Mesenchymal stem cell (in vitro differentiated cells and primary cell): ENCODE data around the gene PSME4.

Source experiments
- DNase-seq: peaks from one replicate; pipeline ENCODE4 v3.0.0-alpha.2; 2013
- H2AFZ ChIP-seq: one replicate; pipeline ENCODE4 v1.6.1; 2013; ENCODE audit warnings: low read depth, mild to moderate bottlenecking, control low read depth, inconsistent platforms, low read length, moderate library complexity
- H2AK5ac ChIP-seq: 2 replicates; pipeline ENCODE4 v1.6.1; 2013; ENCODE audit warnings: low read length, moderate library complexity, mild to moderate bottlenecking, inconsistent platforms; ENCODE audit not compliant: severe bottlenecking
- H2BK120ac ChIP-seq: one replicate; pipeline ENCODE4 v1.6.1; 2013; ENCODE audit warnings: low read depth, mild to moderate bottlenecking, inconsistent platforms, low read length, moderate library complexity
- H2BK12ac ChIP-seq, 2 experiments: one replicate each; pipeline ENCODE4 v1.6.1; 2013; ENCODE audit warnings: inconsistent platforms in 2 of 2, low read length in 2 of 2, mild to moderate bottlenecking in 2 of 2, moderate library complexity in 2 of 2, control low read depth in 1 of 2
- H2BK15ac ChIP-seq: one replicate; pipeline ENCODE4 v1.6.1; 2013; ENCODE audit warnings: mild to moderate bottlenecking, low read depth, inconsistent platforms; ENCODE audit not compliant: poor library complexity, severe bottlenecking
- H2BK5ac ChIP-seq: 2 replicates; pipeline ENCODE4 v1.6.1; 2013; ENCODE audit warnings: low read depth, mild to moderate bottlenecking, low read length, control low read depth, inconsistent platforms; ENCODE audit not compliant: poor library complexity, severe bottlenecking
- H3K14ac ChIP-seq, 2 experiments: one replicate each; pipeline ENCODE4 v1.6.1; 2013; ENCODE audit warnings: inconsistent platforms in 2 of 2, low read length in 2 of 2, control low read depth in 1 of 2, mild to moderate bottlenecking in 1 of 2, moderate library complexity in 1 of 2
- H3K18ac ChIP-seq, 2 experiments: one replicate each; pipeline ENCODE4 v1.6.1; 2013; ENCODE audit warnings: inconsistent platforms in 2 of 2, low read length in 2 of 2, control low read depth in 1 of 2, low read depth in 1 of 2, mild to moderate bottlenecking in 1 of 2
- H3K23ac ChIP-seq, 2 experiments: one replicate each; pipeline ENCODE4 v1.6.1; 2013; ENCODE audit warnings: inconsistent platforms in 2 of 2, low read length in 2 of 2, mild to moderate bottlenecking in 2 of 2, moderate library complexity in 2 of 2, control low read depth in 1 of 2
- H3K27ac ChIP-seq: 2 replicates; pipeline ENCODE4 v1.5.1; 2013; ENCODE audit warnings: mild to moderate bottlenecking, moderate library complexity, low read length, control low read depth, inconsistent platforms; ENCODE audit not compliant: poor library complexity, severe bottlenecking
- H3K27me3 ChIP-seq, 2 experiments: 2 replicates each; pipeline versions ENCODE4 v1.6.1 to v1.7.0; 2013; ENCODE audit warnings: low read length in 2 of 2, mild to moderate bottlenecking in 2 of 2, moderate library complexity in 2 of 2, control low read depth in 1 of 2, inconsistent platforms in 1 of 2; ENCODE audit not compliant: control insufficient read depth in 1 of 2, insufficient read depth in 1 of 2
- H3K36me3 ChIP-seq, 2 experiments: 2 replicates each; pipeline versions ENCODE4 v1.6.1 to v1.7.0; 2013; ENCODE audit warnings: low read length in 2 of 2, control low read depth in 1 of 2, inconsistent platforms in 1 of 2, low read depth in 1 of 2, mild to moderate bottlenecking in 1 of 2; ENCODE audit not compliant: insufficient read depth in 2 of 2, control insufficient read depth in 1 of 2
- H3K4ac ChIP-seq, 2 experiments: one replicate each; pipeline ENCODE4 v1.6.1; 2013; ENCODE audit warnings: inconsistent platforms in 2 of 2, low read length in 2 of 2, mild to moderate bottlenecking in 2 of 2, moderate library complexity in 2 of 2, control low read depth in 1 of 2, low read depth in 1 of 2
- H3K4me1 ChIP-seq: 2 replicates; pipeline ENCODE4 v1.6.1; 2013; ENCODE audit warnings: low read depth, low read length, control low read depth; ENCODE audit not compliant: control insufficient read depth, insufficient read depth
- H3K4me2 ChIP-seq: 2 replicates; pipeline ENCODE4 v1.6.1; 2013; ENCODE audit warnings: low read length, mild to moderate bottlenecking, inconsistent platforms; ENCODE audit not compliant: poor library complexity, severe bottlenecking
- H3K4me3 ChIP-seq, 2 experiments: 2 replicates each; pipeline versions ENCODE4 v1.5.1 to v1.7.0; 2013; ENCODE audit warnings: low read length in 2 of 2, mild to moderate bottlenecking in 2 of 2, control low read depth in 1 of 2, low read depth in 1 of 2; ENCODE audit not compliant: insufficient read depth in 1 of 2
- H3K79me1 ChIP-seq: replicated peaks from 2 replicates; pipeline ENCODE4 v1.6.1; 2013; ENCODE audit warnings: mild to moderate bottlenecking, control low read depth, low read length, inconsistent platforms; ENCODE audit not compliant: poor library complexity, severe bottlenecking
- H3K9ac ChIP-seq: 2 replicates; pipeline ENCODE4 v1.7.0; 2013; ENCODE audit warnings: mild to moderate bottlenecking, low read length, moderate library complexity
- H3K9me3 ChIP-seq: 2 replicates; pipeline ENCODE4 v1.7.0; 2013; ENCODE audit warnings: mild to moderate bottlenecking, low read length; ENCODE audit not compliant: control insufficient read depth
- H4K8ac ChIP-seq: one replicate; pipeline ENCODE4 v1.6.1; 2013; ENCODE audit warnings: inconsistent platforms, mild to moderate bottlenecking, low read length, moderate library complexity
- H4K91ac ChIP-seq: one replicate; pipeline ENCODE4 v1.6.1; 2013; ENCODE audit warnings: mild to moderate bottlenecking, low read length, inconsistent platforms
- WGBS: methylation state at CpG from one replicate; pipeline ENCODE4 v1.1.7; 2013; ENCODE audit warnings: mixed read lengths; 5-methylcytosine and 5-hydroxymethylcytosine counted together

Gene PSME4

DNA sequence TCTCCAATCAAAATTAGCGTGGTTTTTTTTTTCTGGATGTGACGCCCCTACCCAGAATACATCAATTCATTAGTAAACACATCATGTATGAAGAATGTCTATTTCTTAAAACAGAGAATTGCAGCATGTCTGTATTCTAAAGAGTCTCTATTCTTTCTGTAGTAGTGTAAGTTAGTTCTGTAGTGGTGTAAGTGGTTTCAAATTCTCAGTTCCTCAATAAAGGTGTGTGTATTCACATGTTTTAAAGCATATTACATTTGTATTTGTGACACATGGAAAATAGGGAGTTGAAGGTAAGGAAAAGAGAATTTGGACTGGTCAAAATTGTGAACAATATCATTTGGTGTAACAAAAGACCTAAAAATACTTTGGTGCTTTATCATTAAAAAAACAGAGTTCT, 103.0 kb downstream of the PSME4 start:
- no peak overlapping the region for H3K4ac ChIP-seq
- 100% methylated on average over 1 of the region's 2 CpGs for WGBS
- no peak overlapping the region for H3K9ac ChIP-seq
- H3K14ac ChIP-seq, result no peak overlapping the region
- H3K36me3 ChIP-seq, result peaks cover 9 to 85% of the 10 kb centered on the region in 2 experiments
- no peak overlapping the region for H2AK5ac ChIP-seq
- no peaks in the 10 kb centered on the region for H3K4me1 ChIP-seq
- H3K4me3 ChIP-seq, result no peak overlapping the region
- H4K91ac ChIP-seq, result no peak overlapping the region
- H3K27ac ChIP-seq, result no peak overlapping the region
- no peak overlapping the region for H2BK5ac ChIP-seq
- H3K79me1 ChIP-seq, result peaks cover 10% of the 10 kb centered on the region
- H3K9me3 ChIP-seq, result no peaks in the 10 kb centered on the region
- H3K23ac ChIP-seq, result no peak overlapping the region
- no peak for DNase-seq
- no peak overlapping the region for H4K8ac ChIP-seq
- H2AFZ ChIP-seq, result no peak overlapping the region
- H2BK12ac ChIP-seq, result no peak overlapping the region
- H3K18ac ChIP-seq, result no peak overlapping the region
- no peak overlapping the region for H2BK120ac ChIP-seq
- H2BK15ac ChIP-seq, result no peak overlapping the region
- H3K4me2 ChIP-seq, result no peak overlapping the region
- H3K27me3 ChIP-seq, result no peaks in the 10 kb centered on the region

DNA sequence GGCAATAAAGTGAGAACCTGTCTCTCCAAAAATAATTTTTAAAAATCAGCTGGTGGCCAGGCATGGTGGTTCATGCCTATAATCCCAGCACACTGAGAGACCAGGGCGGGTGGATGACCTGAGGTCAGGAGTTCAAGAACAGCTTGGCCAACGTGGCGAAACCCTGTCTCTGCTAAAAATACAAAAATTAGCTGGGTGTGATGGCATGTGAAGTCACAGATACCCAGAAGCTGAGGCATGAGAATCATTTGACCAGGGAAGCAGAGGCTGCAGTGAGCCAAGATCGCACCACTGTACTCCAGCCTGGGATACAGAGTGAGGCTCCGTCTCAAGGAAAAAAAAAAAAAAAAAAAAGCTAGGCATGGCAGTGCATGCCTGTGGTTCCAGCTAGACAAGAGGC, 103.6 kb downstream of the PSME4 start:
- no peak overlapping the region for H2AK5ac ChIP-seq
- H2BK15ac ChIP-seq, result no peak overlapping the region
- H2AFZ ChIP-seq, result no peak overlapping the region
- no peak overlapping the region for H4K91ac ChIP-seq
- H3K18ac ChIP-seq, result no peak overlapping the region
- no peak for DNase-seq
- no peak overlapping the region for H2BK5ac ChIP-seq
- H3K14ac ChIP-seq, result no peak overlapping the region
- no peak overlapping the region for H3K4me2 ChIP-seq
- no peak overlapping the region for H3K9ac ChIP-seq
- H4K8ac ChIP-seq, result no peak overlapping the region
- H3K27me3 ChIP-seq, result no peaks in the 10 kb centered on the region
- H3K36me3 ChIP-seq, result peaks cover 9 to 82% of the 10 kb centered on the region in 2 experiments
- no peak overlapping the region for H2BK12ac ChIP-seq
- H3K23ac ChIP-seq, result no peak overlapping the region
- no peaks in the 10 kb centered on the region for H3K4me1 ChIP-seq
- 97% methylated on average over 5 of the region's 5 CpGs for WGBS
- H3K79me1 ChIP-seq, result peaks cover 10% of the 10 kb centered on the region
- H3K4me3 ChIP-seq, result no peak overlapping the region
- H3K27ac ChIP-seq, result no peak overlapping the region
- no peak overlapping the region for H3K4ac ChIP-seq
- H3K9me3 ChIP-seq, result no peaks in the 10 kb centered on the region
- no peak overlapping the region for H2BK120ac ChIP-seq

DNA sequence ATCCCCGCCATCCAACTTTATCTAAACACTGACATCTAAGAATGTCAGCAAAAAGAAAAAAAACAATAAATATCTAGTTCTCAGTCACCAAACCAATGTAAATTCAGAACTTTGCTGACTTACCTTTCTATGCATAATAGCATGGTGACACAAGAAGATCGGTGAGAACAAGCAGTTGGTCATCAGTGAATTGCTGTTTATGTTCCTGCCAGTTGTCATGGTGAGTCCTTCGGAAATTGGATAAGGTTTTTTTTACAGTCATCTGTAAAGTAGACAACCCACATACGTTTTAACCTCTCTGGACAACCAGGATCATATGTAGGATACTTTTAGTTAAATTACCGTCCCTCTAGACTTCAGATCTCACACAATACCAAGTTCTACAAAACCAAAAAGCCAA, 104.8 kb downstream of the PSME4 start:
- no peak overlapping the region for H2BK15ac ChIP-seq
- H3K36me3 ChIP-seq, result peaks cover 9 to 76% of the 10 kb centered on the region in 2 experiments
- H3K4me1 ChIP-seq, result no peaks in the 10 kb centered on the region
- 90% methylated on average over 1 of the region's 5 CpGs for WGBS
- H3K18ac ChIP-seq, result no peak overlapping the region
- no peaks in the 10 kb centered on the region for H3K27me3 ChIP-seq
- no peaks in the 10 kb centered on the region for H3K9me3 ChIP-seq
- H3K14ac ChIP-seq, result no peak overlapping the region
- no peak overlapping the region for H4K91ac ChIP-seq
- H2AFZ ChIP-seq, result no peak overlapping the region
- no peak overlapping the region for H2BK5ac ChIP-seq
- H3K27ac ChIP-seq, result no peak overlapping the region
- H3K4me2 ChIP-seq, result no peak overlapping the region
- H3K4ac ChIP-seq, result no peak overlapping the region
- no peak overlapping the region for H4K8ac ChIP-seq
- peaks cover 10% of the 10 kb centered on the region for H3K79me1 ChIP-seq
- no peak overlapping the region for H2AK5ac ChIP-seq
- no peak overlapping the region for H3K4me3 ChIP-seq
- no peak overlapping the region for H2BK120ac ChIP-seq
- H3K23ac ChIP-seq, result no peak overlapping the region
- no peak overlapping the region for H3K9ac ChIP-seq
- peak; percentile 48 for DNase-seq
- no peak overlapping the region for H2BK12ac ChIP-seq

DNA sequence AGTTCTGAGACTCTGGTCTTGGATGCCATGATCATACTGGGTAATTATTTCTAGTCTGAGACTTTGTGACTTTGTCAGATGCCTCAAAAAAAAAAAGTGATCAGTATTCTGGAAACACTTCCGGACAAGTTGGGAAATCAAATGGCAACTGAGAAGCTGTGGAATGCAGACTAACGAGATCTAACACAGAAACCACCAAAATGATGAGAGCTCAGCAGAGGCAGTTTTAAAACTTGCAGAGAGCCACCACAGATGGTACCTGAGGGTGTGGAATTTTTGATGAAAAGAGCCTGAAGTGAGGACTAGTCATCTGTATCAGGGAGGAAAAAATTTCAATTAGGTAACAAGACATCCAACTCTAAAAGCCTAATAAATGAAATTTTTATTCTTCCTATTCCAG, 105.5 kb downstream of the PSME4 start:
- Histone ChIP-seq H3K27ac (no peak overlapping the region), H3K14ac (no peak overlapping the region), H2BK120ac (no peak overlapping the region), H3K4me1 (no peaks in the 10 kb centered on the region), H3K18ac (no peak overlapping the region), H4K91ac (no peak overlapping the region), H3K36me3 (peaks cover 9 to 69% of the 10 kb centered on the region in 2 experiments), H3K79me1 (peaks cover 10% of the 10 kb centered on the region), H3K9me3 (no peaks in the 10 kb centered on the region), H2BK12ac (no peak overlapping the region), H3K4ac (no peak overlapping the region), H3K9ac (no peak overlapping the region), H3K4me2 (no peak overlapping the region), H2AFZ (no peak overlapping the region), H2BK15ac (no peak overlapping the region), H3K27me3 (no peaks in the 10 kb centered on the region), H3K23ac (no peak overlapping the region), H4K8ac (no peak overlapping the region), H2BK5ac (no peak overlapping the region), H2AK5ac (no peak overlapping the region), H3K4me3 (no peak overlapping the region)
- WGBS, result 94% methylated on average over 2 of the region's 2 CpGs
- no peak for DNase-seq
